IMR-90 (cell line): Measurements from ENCODE around the gene PFDN5.

Source experiments
- BHLHE40 ChIP-seq: fragments of 150-350 bp; IDR thresholded peaks from 2 replicates; pipeline ENCODE4 v1.6.1; 2016; ENCODE audit warnings: mild to moderate bottlenecking, low read depth, low read length
- CEBPB ChIP-seq: IDR thresholded peaks from 2 replicates; pipeline ENCODE4 v1.6.1; 2012; ENCODE audit warnings: low read depth, low read length, improper control_type of control experiment
- CHD1 ChIP-seq: IDR thresholded peaks from 2 replicates; pipeline ENCODE4 v1.6.1; 2012; ENCODE audit warnings: low read depth, low read length, improper control_type of control experiment
- CTCF ChIP-seq: conservative IDR thresholded peaks from 2 replicates; pipeline ENCODE4 v1.5.1; 2012; ENCODE audit warnings: mild to moderate bottlenecking, low read depth, low read length, improper control_type of control experiment
- FOS ChIP-seq: fragments of 150-350 bp; IDR thresholded peaks from 2 replicates; pipeline ENCODE4 v1.6.1; 2016; ENCODE audit warnings: low read depth, low read length
- MAFK ChIP-seq: IDR thresholded peaks from 2 replicates; pipeline ENCODE4 v1.6.1; 2012; ENCODE audit warnings: low read depth, low read length, improper control_type of control experiment
- MXI1 ChIP-seq: IDR thresholded peaks from 2 replicates; pipeline ENCODE4 v1.6.1; 2012; ENCODE audit warnings: low read depth, mild to moderate bottlenecking, low read length, moderate library complexity, borderline replicate concordance
- POLR2A ChIP-seq: IDR thresholded peaks from 2 replicates; pipeline ENCODE4 v1.6.1; 2012; ENCODE audit warnings: mild to moderate bottlenecking, low read depth, low read length
- RAD21 ChIP-seq: IDR thresholded peaks from 2 replicates; pipeline ENCODE4 v1.6.1; 2012; ENCODE audit warnings: low read length, improper control_type of control experiment
- RCOR1 ChIP-seq: IDR thresholded peaks from 2 replicates; pipeline ENCODE4 v1.6.1; 2012; ENCODE audit warnings: mild to moderate bottlenecking, low read length, improper control_type of control experiment; ENCODE audit not compliant: insufficient replicate concordance
- RFX5 ChIP-seq: IDR thresholded peaks from 2 replicates; pipeline ENCODE4 v1.8.0; 2012; ENCODE audit warnings: low read depth, mild to moderate bottlenecking, low read length, moderate library complexity
- SMC3 ChIP-seq: fragments of 150-350 bp; IDR thresholded peaks from 2 replicates; pipeline ENCODE4 v1.6.1; 2016; ENCODE audit warnings: low read depth, mild to moderate bottlenecking, antibody characterized with exemption, low read length, moderate library complexity
- TF ChIP-seq, protein P1 (sequence below): fragments of 150-350 bp; IDR thresholded peaks from 2 replicates; pipeline ENCODE4 v1.6.1; 2017; ENCODE audit warnings: mild to moderate bottlenecking, antibody characterized with exemption, low read length, low read depth
- TF ChIP-seq, protein P2 (sequence below): fragments of 150-350 bp; IDR thresholded peaks from 2 replicates; pipeline ENCODE4 v1.6.1; 2016; ENCODE audit warnings: low read depth, mild to moderate bottlenecking, low read length, moderate library complexity, borderline replicate concordance

DNA sequence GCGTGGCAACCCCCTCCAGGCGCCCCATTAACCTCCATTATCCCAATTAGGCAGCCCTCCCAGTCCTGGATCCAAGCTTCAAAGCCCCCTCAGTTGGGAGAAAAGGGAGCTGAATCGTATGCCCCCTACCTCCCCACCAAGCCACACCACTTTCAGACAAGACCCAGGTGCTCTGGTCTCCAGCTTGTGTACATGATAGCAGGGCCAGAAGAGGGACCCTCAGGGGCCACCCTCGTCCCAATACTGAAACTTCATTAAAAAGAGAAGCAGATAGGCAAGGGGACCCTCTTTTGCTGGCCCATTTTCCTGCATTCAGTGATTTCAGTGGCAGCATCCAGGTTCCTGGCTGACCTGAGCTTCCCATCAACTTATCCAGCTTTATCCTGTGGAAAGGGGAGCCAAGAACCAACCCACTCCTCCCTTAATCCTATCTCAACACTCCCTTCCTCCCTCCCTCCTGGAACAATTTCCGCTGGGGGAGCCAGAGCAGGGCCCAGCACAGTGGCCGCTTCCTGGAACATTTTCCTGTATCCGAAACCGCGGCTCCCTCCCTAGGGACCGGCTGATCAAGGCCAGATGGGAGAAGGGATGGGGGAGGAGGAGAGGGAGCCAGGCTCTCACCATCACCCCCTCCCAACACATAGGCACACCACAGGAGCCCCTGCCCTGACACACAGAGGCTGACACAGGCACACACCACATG lies 50.3 kb downstream of the PFDN5 start:
- no peak for TF ChIP-seq CTCF
- no peak for TF ChIP-seq POLR2A
- TF ChIP-seq, protein P1, sequence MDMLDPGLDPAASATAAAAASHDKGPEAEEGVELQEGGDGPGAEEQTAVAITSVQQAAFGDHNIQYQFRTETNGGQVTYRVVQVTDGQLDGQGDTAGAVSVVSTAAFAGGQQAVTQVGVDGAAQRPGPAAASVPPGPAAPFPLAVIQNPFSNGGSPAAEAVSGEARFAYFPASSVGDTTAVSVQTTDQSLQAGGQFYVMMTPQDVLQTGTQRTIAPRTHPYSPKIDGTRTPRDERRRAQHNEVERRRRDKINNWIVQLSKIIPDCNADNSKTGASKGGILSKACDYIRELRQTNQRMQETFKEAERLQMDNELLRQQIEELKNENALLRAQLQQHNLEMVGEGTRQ, result no peak
- TF ChIP-seq RAD21, result no peak
- TF ChIP-seq CEBPB, result no peak
- no peak for TF ChIP-seq SMC3
- no peak for TF ChIP-seq MXI1
- no peak for TF ChIP-seq FOS
- no peak for TF ChIP-seq RFX5
- TF ChIP-seq BHLHE40, result no peak
- TF ChIP-seq CHD1, result no peak
- no peak for TF ChIP-seq RCOR1
- no peak for TF ChIP-seq MAFK
- TF ChIP-seq, protein P2, sequence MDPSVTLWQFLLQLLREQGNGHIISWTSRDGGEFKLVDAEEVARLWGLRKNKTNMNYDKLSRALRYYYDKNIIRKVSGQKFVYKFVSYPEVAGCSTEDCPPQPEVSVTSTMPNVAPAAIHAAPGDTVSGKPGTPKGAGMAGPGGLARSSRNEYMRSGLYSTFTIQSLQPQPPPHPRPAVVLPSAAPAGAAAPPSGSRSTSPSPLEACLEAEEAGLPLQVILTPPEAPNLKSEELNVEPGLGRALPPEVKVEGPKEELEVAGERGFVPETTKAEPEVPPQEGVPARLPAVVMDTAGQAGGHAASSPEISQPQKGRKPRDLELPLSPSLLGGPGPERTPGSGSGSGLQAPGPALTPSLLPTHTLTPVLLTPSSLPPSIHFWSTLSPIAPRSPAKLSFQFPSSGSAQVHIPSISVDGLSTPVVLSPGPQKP, result no peak
